ENCODE data around the gene MTHFS. TPM values are rescaled to one million over a fixed set of nuclear protein-coding genes. Genes with fewer than 3 reads are reported as not detected.

MTHFS gene
- total and polyA plus RNA-seq, 12 donors: 10.1 to 38.5 (median 19.9) TPM

DNA sequence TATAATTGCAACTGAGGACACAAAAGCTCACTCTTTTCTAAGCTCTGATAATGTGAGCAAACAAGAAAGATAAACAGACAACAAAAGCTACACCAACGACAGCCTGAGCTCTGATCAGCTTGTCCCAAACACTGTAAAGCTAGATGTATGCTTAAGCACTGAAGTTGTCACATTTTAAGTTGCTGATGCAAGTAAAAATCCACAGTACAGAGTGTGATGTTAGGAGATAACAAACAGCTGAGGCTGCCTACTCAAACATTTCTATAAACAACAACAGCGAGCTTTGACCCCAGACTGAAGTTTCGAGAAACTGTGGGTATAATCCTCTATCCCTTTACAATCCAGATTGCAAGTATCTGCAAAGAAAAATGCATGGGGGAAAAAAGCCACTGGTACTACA, 10.7 kb downstream of the MTHFS start:
- Histone ChIP-seq H3K27me3 (no peaks in the 10 kb centered on the region), H3K4me1 (peaks cover 0 to 15% (median 4%) of the 10 kb centered on the region in 9 donors), H3K4me3 (no peak overlapping the region), H3K27ac (no peak overlapping the region), H3K36me3 (peaks cover 0 to 83% (median 10%) of the 10 kb centered on the region in 9 donors), H3K9me3 (no peaks in the 10 kb centered on the region)
- intact Hi-C loops (cut with DNase I): loop anchor here in 1 of 10 donors (10.0 kb wide), 1 partner anchor 99 kb away; no protein-coding TSS in a partner anchor
- DNase-seq: no peak
- TF ChIP-seq, protein P1, sequence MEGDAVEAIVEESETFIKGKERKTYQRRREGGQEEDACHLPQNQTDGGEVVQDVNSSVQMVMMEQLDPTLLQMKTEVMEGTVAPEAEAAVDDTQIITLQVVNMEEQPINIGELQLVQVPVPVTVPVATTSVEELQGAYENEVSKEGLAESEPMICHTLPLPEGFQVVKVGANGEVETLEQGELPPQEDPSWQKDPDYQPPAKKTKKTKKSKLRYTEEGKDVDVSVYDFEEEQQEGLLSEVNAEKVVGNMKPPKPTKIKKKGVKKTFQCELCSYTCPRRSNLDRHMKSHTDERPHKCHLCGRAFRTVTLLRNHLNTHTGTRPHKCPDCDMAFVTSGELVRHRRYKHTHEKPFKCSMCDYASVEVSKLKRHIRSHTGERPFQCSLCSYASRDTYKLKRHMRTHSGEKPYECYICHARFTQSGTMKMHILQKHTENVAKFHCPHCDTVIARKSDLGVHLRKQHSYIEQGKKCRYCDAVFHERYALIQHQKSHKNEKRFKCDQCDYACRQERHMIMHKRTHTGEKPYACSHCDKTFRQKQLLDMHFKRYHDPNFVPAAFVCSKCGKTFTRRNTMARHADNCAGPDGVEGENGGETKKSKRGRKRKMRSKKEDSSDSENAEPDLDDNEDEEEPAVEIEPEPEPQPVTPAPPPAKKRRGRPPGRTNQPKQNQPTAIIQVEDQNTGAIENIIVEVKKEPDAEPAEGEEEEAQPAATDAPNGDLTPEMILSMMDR (IDR thresholded peaks at IDR 0.05): no peak
- 80 to 83% methylated on average over 3 of the region's 3 CpGs for WGBS, 2 donors
- no peak for ATAC-seq

DNA sequence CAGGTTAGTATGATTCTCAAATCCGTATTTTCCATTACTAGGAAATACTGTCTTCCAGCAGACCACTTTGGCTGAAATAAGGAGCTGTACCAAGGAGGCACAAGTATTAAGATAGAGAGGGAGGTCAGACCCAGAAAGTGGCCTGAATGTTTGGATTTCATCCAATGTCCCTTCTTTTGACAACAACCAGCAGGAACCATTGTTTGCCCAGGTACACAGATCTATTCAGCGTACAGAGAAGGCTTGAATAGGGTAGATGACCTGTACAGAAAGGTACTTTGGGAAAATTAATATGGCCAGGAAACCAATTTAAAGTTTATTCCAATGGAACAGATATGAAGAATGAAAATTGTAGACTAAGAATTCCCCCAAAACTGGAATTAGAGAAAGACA, 12.6 kb downstream of the MTHFS start:
- no peak for ATAC-seq
- intact Hi-C loops (cut with DNase I): loop anchor here in 1 of 10 donors (10.0 kb wide), 1 partner anchor 101 kb away; no protein-coding TSS in a partner anchor

DNA sequence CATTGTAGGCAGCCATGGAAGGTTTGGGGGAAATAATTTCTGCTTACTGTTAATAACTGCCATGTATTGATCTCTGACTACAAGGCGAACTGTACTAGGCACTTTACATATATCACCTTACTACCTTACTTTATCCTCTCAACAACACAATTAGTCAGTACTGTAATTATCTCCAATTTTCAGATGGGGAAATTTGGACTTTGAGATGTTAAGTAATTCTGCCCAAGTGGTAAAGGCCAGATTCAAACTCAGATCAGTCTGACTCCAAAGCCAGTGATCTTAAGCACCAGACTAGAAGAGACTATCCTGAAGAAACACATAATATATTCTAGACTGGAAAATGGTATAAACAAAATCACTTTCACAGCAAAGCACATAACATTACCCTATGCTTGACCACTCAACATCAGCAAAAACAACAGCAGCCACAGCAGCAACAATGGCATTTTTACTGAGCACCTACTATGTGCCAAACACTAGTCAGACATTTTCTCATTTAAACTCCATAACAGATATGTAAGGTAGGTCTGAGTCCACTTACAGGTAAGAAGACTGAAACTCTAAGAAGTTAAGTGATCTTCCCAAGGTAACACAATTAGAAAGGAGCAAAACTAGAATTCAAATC, 13.1 kb downstream of the MTHFS start:
- H3K36me3 ChIP-seq: peaks cover 0 to 96% (median 10%) of the 10 kb centered on the region in 9 donors
- DNase-seq: no peak
- no peak overlapping the region for H3K4me3 ChIP-seq
- H3K27me3 ChIP-seq: no peaks in the 10 kb centered on the region
- peaks cover 0 to 15% (median 4%) of the 10 kb centered on the region in 9 donors for H3K4me1 ChIP-seq
- H3K27ac ChIP-seq: no peak overlapping the region
- peaks cover 0 to 14% (median 5%) of the 10 kb centered on the region in 11 donors for H3K9me3 ChIP-seq
- intact Hi-C loops (cut with DNase I): loop anchor here in 1 of 10 donors (10.0 kb wide), 1 partner anchor 101 kb away; no protein-coding TSS in a partner anchor
- 98 to 100% methylated on average over 1 of the region's 1 CpG for WGBS, 2 donors
- TF ChIP-seq, protein P1 (IDR thresholded peaks at IDR 0.05): no peak
- ATAC-seq: no peak

More for the DNA sequence above, 12.6 kb downstream of the MTHFS start:
- DNase-seq: no peak
- Histone ChIP-seq H3K27me3 (no peaks in the 10 kb centered on the region), H3K36me3 (peaks cover 0 to 96% (median 10%) of the 10 kb centered on the region in 9 donors), H3K4me1 (peaks cover 0 to 15% (median 4%) of the 10 kb centered on the region in 9 donors), H3K4me3 (no peak overlapping the region), H3K27ac (no peak overlapping the region), H3K9me3 (peaks cover 0 to 9% (median 0%) of the 10 kb centered on the region in 11 donors)
- WGBS, 2 donors: 98 to 100% methylated on average over 2 of the region's 2 CpGs
- TF ChIP-seq, protein P1 (IDR thresholded peaks at IDR 0.05): no peak

DNA sequence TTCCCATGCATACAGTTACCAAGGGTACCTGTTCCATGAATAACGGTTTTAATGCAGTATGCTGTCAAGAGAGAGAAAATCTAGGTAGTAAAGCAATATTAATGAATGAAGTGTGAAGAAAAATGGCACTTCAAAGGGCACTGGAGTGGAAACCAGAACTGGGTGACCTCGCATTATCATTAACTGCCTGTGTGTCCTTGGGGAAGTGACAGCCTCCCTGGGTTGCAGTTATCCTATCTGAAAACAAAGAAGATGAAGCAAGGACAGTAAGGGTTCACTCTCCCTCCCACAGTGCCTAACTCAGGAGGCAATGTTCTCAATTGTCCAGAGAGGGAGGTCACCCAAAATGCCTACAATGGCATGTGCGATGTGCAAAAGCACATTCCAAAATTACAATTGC, 15.1 kb downstream of the MTHFS start:
- H3K27me3 ChIP-seq: no peaks in the 10 kb centered on the region
- H3K4me3 ChIP-seq: no peak overlapping the region
- peaks cover 0 to 8% (median 0%) of the 10 kb centered on the region in 9 donors for H3K4me1 ChIP-seq
- TF ChIP-seq, protein P1 (IDR thresholded peaks at IDR 0.05): no peak
- peaks cover 0 to 97% (median 9%) of the 10 kb centered on the region in 9 donors for H3K36me3 ChIP-seq
- DNase-seq: no peak
- no peak for ATAC-seq
- H3K27ac ChIP-seq: no peak overlapping the region
- peaks cover 0 to 34% (median 21%) of the 10 kb centered on the region in 11 donors for H3K9me3 ChIP-seq
- intact Hi-C loops (cut with DNase I): loop anchor here in 1 of 10 donors (10.0 kb wide), 1 partner anchor 103 kb away; no protein-coding TSS in a partner anchor
- 80 to 88% methylated on average over 3 of the region's 3 CpGs for WGBS, 2 donors

Measured in heart right ventricle (tissue), 16 donors.